HL-60 (cell line): ENCODE results near the gene TFB2M.
"Not testable (repeated sequence)": the region's sequence is repeated elsewhere in the genome, so short reads cannot be mapped to it uniquely, and the experiment has no call there.

ENCODE experiments used
- DNase-seq, 2 experiments: peaks; one replicate each; pipeline ENCODE4 v3.0.0-alpha.2; 2010 to 2020; ENCODE audit warnings: low read depth in 1 of 2, low spot score in 1 of 2
- H3K27ac ChIP-seq: fragments of 250-450 bp; sonication (Bioruptor Pico); replicated peaks from 2 replicates; pipeline ENCODE4 v1.5.1; 2020; ENCODE audit warnings: mild to moderate bottlenecking, moderate library complexity
- H3K27me3 ChIP-seq: fragments of 250-450 bp; sonication (Bioruptor Pico); 2 replicates; pipeline ENCODE4 v1.5.1; 2021; ENCODE audit warnings: mild to moderate bottlenecking, moderate library complexity; ENCODE audit not compliant: insufficient read depth, poor library complexity, severe bottlenecking
- H3K4me3 ChIP-seq: replicated peaks from 2 replicates; pipeline ENCODE4 v1.5.1; 2011; ENCODE audit warnings: mild to moderate bottlenecking, control low read depth, low read length; ENCODE audit not compliant: insufficient read depth
- CTCF ChIP-seq: IDR thresholded peaks from one replicate; pipeline ENCODE4 v1.5.1; 2011; ENCODE audit warnings: low read length, control low read depth, inconsistent platforms; ENCODE audit not compliant: insufficient read depth
- GABPA ChIP-seq: IDR thresholded peaks from 2 replicates; pipeline ENCODE4 v1.6.1; 2012; ENCODE audit warnings: low read depth
- POLR2AphosphoS5 ChIP-seq: IDR thresholded peaks from 2 replicates; pipeline ENCODE4 v1.6.1; 2012; ENCODE audit warnings: low read depth
- REST ChIP-seq: IDR thresholded peaks from 2 replicates; pipeline ENCODE4 v1.6.1; 2012; ENCODE audit warnings: low read depth; ENCODE audit not compliant: insufficient replicate concordance
- SPI1 ChIP-seq: IDR thresholded peaks from 2 replicates; pipeline ENCODE4 v1.6.1; 2012; ENCODE audit warnings: low read depth, mild to moderate bottlenecking, borderline replicate concordance

The TFB2M gene

GRCh38 chr1:246608616-246609376 is 42.7 kb upstream of the TFB2M start:
- TF ChIP-seq REST: no peak
- 0 out of 2 replicates have a peak, but pooled peaks have one; percentile 22 for TF ChIP-seq POLR2AphosphoS5
- H3K27ac ChIP-seq: no peak overlapping the region
- H3K4me3 ChIP-seq: no peak overlapping the region
- DNase-seq: peak; percentile 73 to 91
- no peaks in the 10 kb centered on the region for H3K27me3 ChIP-seq

GRCh38 chr1:246607462-246607861 is 41.4 kb upstream of the TFB2M start:
- H3K4me3 ChIP-seq: no peak overlapping the region
- no peak overlapping the region for H3K27ac ChIP-seq
- no peak for TF ChIP-seq POLR2AphosphoS5
- TF ChIP-seq REST: no peak
- TF ChIP-seq SPI1: no peak
- TF ChIP-seq CTCF: no peak
- no peak for TF ChIP-seq GABPA
- DNase-seq: no peak
- no peaks in the 10 kb centered on the region for H3K27me3 ChIP-seq

GRCh38 chr1:246605231-246605630 is 39.2 kb upstream of the TFB2M start:
- H3K27me3 ChIP-seq, DNase-seq, H3K4me3 ChIP-seq: not testable (repeated sequence)

GRCh38 chr1:246602194-246602593 is 36.1 kb upstream of the TFB2M start:
- no peak for DNase-seq
- TF ChIP-seq SPI1: no peak
- no peak for TF ChIP-seq GABPA
- no peak for TF ChIP-seq CTCF
- no peak for TF ChIP-seq REST
- TF ChIP-seq POLR2AphosphoS5: no peak
- H3K27ac ChIP-seq: no peak overlapping the region
- no peaks in the 10 kb centered on the region for H3K27me3 ChIP-seq
- no peak overlapping the region for H3K4me3 ChIP-seq

More at GRCh38 chr1:246605231-246605630, 39.2 kb upstream of the TFB2M start:
- not testable (repeated sequence) for H3K27ac ChIP-seq
